Superior temporal gyrus (tissue), 1 donor: ENCODE measurements around the gene OR6C65.

ENCODE experiments used
- DNase-seq: peaks from one replicate; pipeline ENCODE4 v3.0.0-alpha.2; 2016; ENCODE audit errors: extremely low spot score

Gene OR6C65

DNA sequence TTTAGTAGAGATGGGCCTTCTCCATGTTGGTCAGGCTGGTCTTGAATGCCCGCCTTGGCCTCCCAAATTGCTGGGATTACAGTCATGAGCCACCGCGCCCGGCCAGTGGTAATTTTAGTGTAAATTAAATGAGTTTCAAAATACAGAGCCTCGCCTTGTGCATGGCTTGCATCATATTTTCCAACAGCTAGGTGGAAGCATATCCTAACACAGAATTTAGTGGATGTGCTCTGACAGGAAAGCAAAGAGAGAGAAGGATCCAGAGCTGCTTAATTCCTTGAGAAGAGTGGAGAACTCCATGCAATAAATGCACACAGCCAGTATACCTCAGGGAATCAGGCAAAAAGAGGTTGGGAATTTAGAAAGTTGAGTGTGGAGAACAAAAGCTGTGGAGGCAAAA, 46.0 kb downstream of the OR6C65 start:
- DNase-seq = no peak

DNA sequence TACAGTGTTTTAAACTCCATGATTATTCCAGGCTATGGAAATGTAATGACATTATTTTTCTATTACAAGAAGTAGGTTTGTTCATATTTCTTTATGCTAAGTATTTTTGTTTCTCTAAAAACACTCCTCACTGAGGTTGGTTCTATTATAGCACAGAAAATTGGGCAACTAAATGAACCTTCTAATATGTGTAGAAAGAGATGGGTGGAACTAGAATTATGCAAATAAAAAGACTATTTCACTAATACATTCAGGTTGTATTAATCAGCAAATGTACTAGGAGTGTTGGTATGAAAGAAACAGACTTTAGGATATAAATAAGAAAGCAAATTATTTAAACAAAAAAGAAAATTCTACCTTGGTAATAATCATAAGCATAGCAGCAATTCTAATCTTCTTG, 48.5 kb downstream of the OR6C65 start:
- DNase-seq = no peak
